Right lung (tissue), 5 donors: ENCODE results near the gene RAD51B. TPM values are rescaled to one million over a fixed set of nuclear protein-coding genes. Genes with fewer than 3 reads are reported as not detected.
"Not testable (repeated sequence)": the region's sequence is repeated elsewhere in the genome, so short reads cannot be mapped to it uniquely, and the experiment has no call there.

Experiments used
- DNase-seq, 2 donors: peaks; one replicate each; pipeline ENCODE4 v3.0.0-alpha.2; 2013
- polyA plus RNA-seq, 5 donors: library from polyadenylated mRNA; unstranded; fragments of 120-200 nt; gene quantifications; one replicate each; pipeline versions ENCODE4 v1.2.1 to v1.2.3, GENCODE V29; 2013; ENCODE audit warnings: inconsistent platforms in 1 of 5, low replicate concordance in 1 of 5; ENCODE audit not compliant: insufficient read length in 5 of 5, insufficient read depth in 1 of 5

RAD51B gene
- polyA plus RNA-seq, 5 donors = 8.1 to 15.5 (median 11.8) TPM

GRCh38 chr14:67977434-67978034 lies 158.0 kb downstream of the RAD51B start:
- DNase-seq = no peak

GRCh38 chr14:67978749-67979148 lies 159.2 kb downstream of the RAD51B start:
- no peak for DNase-seq

- DNase-seq = no peak
Observed at GRCh38 chr14:67982711-67983608, 163.4 kb downstream of the RAD51B start.

- DNase-seq = no peak
Observed at GRCh38 chr14:67984274-67984673, 164.7 kb downstream of the RAD51B start.

GRCh38 chr14:67986131-67986841 lies 166.7 kb downstream of the RAD51B start:
- DNase-seq = no peak

GRCh38 chr14:67987606-67988005 lies 168.0 kb downstream of the RAD51B start:
- peak; percentile 85 to 87 for DNase-seq

- DNase-seq = not testable (repeated sequence)
Observed at GRCh38 chr14:67988210-67988609, 168.6 kb downstream of the RAD51B start.

- DNase-seq = peak in 1 of 2 donors; percentile 52
Observed at GRCh38 chr14:67990576-67990975, 171.0 kb downstream of the RAD51B start.

GRCh38 chr14:67994531-67994930 lies 175.0 kb downstream of the RAD51B start:
- no peak for DNase-seq

GRCh38 chr14:67996235-67996634 lies 176.7 kb downstream of the RAD51B start:
- no peak for DNase-seq

GRCh38 chr14:67998834-67999233 lies 179.3 kb downstream of the RAD51B start:
- DNase-seq = no peak

GRCh38 chr14:67999290-67999689 lies 179.7 kb downstream of the RAD51B start:
- DNase-seq = peak in 1 of 2 donors; percentile 46

GRCh38 chr14:67999705-68000384 lies 180.3 kb downstream of the RAD51B start:
- peak in 1 of 2 donors; percentile 48 for DNase-seq

- DNase-seq = peak in 1 of 2 donors; percentile 34
Observed at GRCh38 chr14:68000511-68000910, 180.9 kb downstream of the RAD51B start.

- DNase-seq = no peak
Observed at GRCh38 chr14:68008491-68008890, 188.9 kb downstream of the RAD51B start.

GRCh38 chr14:68011406-68012028 lies 191.9 kb downstream of the RAD51B start:
- DNase-seq = no peak

GRCh38 chr14:68012871-68013270 lies 193.3 kb downstream of the RAD51B start:
- DNase-seq = no peak

GRCh38 chr14:68013326-68013725 lies 193.7 kb downstream of the RAD51B start:
- DNase-seq = no peak

- no peak for DNase-seq
Observed at GRCh38 chr14:68014771-68015170, 195.2 kb downstream of the RAD51B start.

GRCh38 chr14:68015356-68016254 lies 196.0 kb downstream of the RAD51B start:
- DNase-seq = no peak
